Measurements from ENCODE around the gene RIPK4.

DNA sequence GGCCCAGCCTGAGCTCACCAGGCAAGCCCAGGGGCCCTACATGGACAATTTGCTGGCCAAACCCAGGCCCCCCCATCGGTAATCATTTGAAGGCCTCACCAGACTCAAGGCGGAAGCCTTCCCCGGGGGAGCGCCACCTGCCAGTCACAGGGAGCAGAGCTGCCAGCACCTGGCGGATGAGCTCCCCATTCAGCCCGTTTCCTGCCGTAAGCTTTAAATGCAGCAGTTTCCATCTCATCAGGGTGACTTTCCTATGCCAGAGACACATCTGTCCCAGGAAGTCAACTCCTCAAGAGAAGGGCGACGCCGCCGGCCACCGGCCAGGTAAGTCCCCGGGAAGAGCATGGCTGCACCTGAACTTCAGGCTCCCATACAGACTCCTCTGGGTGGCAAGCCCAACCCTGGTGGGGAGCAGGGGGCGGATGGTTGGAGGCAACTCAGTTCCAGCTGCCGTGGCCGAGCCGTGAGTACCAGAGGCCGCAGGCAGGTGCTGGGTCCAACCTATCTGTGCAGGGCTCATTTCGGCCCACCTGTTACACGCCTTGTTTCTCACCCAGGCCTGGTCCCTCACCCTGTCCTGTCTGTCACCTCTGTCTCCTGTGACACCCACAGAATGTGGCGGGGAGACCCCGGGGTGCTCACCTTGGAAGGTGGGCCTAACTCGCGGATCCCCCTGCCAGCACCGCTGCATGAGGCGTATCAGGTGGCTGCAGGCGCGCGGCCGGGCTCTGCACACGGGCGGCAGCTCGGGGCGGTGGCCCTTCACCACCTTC, 20.7 kb downstream of the RIPK4 start:
- TF ChIP-seq SP1 (IDR thresholded peaks at IDR 0.05) (no peak), FOXM1 (IDR thresholded peaks at IDR 0.05; ENCODE audit: borderline replicate concordance) (no peak), TARDBP (IDR thresholded peaks at IDR 0.05) (no peak), FOXK2 (IDR thresholded peaks at IDR 0.05) (no peak)
- TF ChIP-seq, protein P1, sequence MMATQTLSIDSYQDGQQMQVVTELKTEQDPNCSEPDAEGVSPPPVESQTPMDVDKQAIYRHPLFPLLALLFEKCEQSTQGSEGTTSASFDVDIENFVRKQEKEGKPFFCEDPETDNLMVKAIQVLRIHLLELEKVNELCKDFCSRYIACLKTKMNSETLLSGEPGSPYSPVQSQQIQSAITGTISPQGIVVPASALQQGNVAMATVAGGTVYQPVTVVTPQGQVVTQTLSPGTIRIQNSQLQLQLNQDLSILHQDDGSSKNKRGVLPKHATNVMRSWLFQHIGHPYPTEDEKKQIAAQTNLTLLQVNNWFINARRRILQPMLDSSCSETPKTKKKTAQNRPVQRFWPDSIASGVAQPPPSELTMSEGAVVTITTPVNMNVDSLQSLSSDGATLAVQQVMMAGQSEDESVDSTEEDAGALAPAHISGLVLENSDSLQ (IDR thresholded peaks at IDR 0.05): no peak

All from HEK293T (cell line).